AG04449 (cell line): Measurements from ENCODE around the gene OGFOD3.
A peak's percentile ranks its signal among the peaks of the same experiment; 100 is the strongest.
"Not testable (repeated sequence)": the region's sequence is repeated elsewhere in the genome, so short reads cannot be mapped to it uniquely, and the experiment has no call there.

ENCODE experiments used
- CTCF ChIA-PET: fragments of 350-600 bp; formaldehyde crosslinking; extraction: SDS; loops from one replicate; lab custom pipeline; 2021; ENCODE audit warnings: antibody characterized with exemption; lab: Yijun Ruan, JAX
- POLR2A ChIA-PET: fragments of 400-600, 350-600 bp; formaldehyde crosslinking; extraction: SDS; loops from one replicate; lab custom pipeline; 2020; ENCODE audit warnings: antibody characterized with exemption, inconsistent platforms; lab: Yijun Ruan, JAX
- DNase-seq: peaks from one replicate; pipeline ENCODE4 v3.0.0-alpha.2; 2010; ENCODE audit warnings: low read depth, low spot score
- H3K4me3 ChIP-seq: 2 replicates; pipeline ENCODE4 v1.5.1; 2011; ENCODE audit warnings: low read depth, mild to moderate bottlenecking, control low read depth, low read length
- TF ChIP-seq, protein P1 (sequence below): IDR thresholded peaks from one replicate; pipeline ENCODE4 v1.5.1; 2011; ENCODE audit warnings: mild to moderate bottlenecking, moderate library complexity, low read length, control low read depth, inconsistent platforms; ENCODE audit not compliant: insufficient read depth; ENCODE audit errors: missing control alignments

Gene OGFOD3

DNA sequence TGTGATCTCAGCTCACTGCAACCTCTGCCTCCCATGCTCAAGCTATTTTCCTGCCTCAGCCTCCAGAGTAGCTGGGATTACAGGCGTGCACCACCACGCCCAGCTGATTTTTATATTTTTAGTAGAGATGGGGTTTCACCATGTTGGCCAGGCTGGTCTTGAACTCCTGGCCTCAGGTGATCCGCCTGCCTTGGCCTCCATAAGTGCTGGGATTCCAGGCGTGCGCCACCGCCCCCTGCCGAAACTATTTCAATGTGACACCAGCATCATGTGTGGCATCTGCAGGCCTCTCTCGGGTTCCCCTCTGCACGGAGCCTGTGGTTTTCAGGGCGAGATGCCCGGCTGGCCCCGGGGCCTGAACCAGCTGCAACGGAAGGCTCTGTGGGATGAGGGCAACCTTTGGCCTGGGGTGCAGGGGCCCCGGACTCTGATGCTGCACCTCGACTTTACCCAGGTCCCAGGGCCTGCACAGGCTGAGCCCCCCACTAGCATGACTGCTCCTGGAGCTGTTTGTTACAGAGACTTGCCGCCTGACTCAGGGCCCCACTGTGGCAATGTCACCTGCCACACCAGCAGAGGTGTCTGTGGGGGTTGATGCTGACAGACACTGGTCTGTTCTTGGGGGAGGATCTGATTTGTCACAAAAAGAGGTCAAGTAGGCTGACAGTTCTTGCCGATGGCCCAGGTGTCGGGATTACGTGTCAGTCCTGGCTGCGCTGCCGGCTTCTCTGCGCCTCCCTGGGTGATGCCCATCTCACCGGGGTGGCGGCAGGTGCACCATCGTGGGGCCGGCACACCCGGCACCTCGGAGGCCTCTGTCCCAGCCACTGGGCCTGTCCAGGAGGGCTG, 68.0 kb downstream of the OGFOD3 start:
- TF ChIP-seq, protein P1, sequence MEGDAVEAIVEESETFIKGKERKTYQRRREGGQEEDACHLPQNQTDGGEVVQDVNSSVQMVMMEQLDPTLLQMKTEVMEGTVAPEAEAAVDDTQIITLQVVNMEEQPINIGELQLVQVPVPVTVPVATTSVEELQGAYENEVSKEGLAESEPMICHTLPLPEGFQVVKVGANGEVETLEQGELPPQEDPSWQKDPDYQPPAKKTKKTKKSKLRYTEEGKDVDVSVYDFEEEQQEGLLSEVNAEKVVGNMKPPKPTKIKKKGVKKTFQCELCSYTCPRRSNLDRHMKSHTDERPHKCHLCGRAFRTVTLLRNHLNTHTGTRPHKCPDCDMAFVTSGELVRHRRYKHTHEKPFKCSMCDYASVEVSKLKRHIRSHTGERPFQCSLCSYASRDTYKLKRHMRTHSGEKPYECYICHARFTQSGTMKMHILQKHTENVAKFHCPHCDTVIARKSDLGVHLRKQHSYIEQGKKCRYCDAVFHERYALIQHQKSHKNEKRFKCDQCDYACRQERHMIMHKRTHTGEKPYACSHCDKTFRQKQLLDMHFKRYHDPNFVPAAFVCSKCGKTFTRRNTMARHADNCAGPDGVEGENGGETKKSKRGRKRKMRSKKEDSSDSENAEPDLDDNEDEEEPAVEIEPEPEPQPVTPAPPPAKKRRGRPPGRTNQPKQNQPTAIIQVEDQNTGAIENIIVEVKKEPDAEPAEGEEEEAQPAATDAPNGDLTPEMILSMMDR: peak; percentile 20
- H3K4me3 ChIP-seq: no peak overlapping the region
- DNase-seq: no peak
- ChIA-PET CTCF (interaction anchor here (0.6 to 4.6 kb wide), 29 partner anchors 7 to 206 kb away, joined by 3 to 84 read pairs (median 6); partner anchors contain the start of genes CD7, CSNK1D, HEXD and SECTM1), POLR2A (no interaction called here)

DNA sequence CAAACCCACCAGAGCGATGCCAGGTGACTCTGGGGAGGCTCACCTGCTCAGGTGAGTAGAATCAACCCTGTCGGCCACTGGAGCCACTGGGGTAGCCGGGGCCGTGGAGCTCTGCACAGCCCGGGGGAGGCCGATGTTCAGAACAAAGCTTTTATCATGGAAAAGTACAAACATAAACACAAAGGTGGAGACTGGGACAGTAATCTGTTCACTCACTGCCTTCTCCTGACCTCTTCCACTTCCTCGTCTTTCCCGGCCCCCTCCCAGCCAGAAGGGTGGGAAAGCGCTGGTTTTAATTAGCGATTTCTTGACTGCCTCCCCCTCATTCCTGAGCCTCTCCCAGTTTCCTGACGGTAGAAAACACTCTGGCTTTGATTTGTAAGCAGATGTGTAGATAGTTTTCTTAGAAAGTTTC, 69.1 kb downstream of the OGFOD3 start:
- POLR2A ChIA-PET: no interaction called here
- H3K4me3 ChIP-seq: no peak overlapping the region
- TF ChIP-seq, protein P1: no peak
- CTCF ChIA-PET: interaction anchor here (0.9 to 4.6 kb wide), 16 partner anchors 9 to 113 kb away, joined by 3 to 84 read pairs (median 10); partner anchors contain the start of genes CSNK1D, HEXD, TEX19 and UTS2R
- DNase-seq: no peak

DNA sequence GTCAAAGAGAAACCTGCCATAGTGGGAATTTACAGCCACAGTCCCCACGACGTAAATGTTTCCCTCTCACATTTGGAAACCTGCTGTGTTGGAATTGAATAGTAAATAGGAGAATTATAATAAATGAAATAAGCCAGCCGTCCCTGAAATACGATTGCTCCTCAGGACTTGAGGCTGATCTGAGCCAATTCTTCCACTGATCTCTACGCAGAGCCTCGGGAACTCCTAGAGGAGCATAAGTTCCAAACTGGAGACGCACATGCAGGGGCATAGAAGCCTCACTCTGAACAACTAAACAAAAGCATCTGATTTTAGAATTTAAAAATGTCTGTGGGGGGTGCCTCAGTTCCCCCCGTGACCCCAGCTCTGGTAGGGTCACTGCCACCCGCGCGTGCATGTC, 69.5 kb downstream of the OGFOD3 start:
- CTCF ChIA-PET: interaction anchor here (1.2 to 4.6 kb wide), 8 partner anchors 11 to 83 kb away, joined by 4 to 84 read pairs (median 18); partner anchors contain the start of gene HEXD
- TF ChIP-seq, protein P1: no peak
- no peak overlapping the region for H3K4me3 ChIP-seq
- POLR2A ChIA-PET: no interaction called here
- DNase-seq: no peak

DNA sequence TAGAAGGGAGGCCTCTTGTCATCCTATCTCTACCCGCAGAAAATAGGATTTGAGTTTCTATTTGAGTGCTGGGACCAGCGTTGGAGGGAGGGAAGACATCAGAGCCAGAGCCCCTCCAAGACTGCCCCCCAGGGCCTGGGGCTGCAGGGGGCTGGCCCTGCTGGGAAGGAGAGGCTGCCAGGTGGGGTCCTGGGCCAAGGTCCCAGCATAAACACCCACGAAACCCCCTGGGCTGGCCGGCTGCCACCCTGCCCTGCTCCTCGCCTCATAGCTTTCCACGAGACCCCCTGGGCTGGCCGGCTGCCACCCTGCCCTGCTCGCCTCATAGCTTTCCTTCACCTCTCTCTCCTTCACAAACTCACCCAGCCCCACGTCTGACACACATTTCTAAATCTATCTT, 70.0 kb downstream of the OGFOD3 start:
- no peak for DNase-seq
- ChIA-PET CTCF (interaction anchor here (2.0 to 4.6 kb wide), 5 partner anchors 10 to 79 kb away, joined by 6 to 84 read pairs (median 18); no protein-coding TSS in a partner anchor), POLR2A (no interaction called here)
- TF ChIP-seq, protein P1: no peak
- H3K4me3 ChIP-seq: no peak overlapping the region

DNA sequence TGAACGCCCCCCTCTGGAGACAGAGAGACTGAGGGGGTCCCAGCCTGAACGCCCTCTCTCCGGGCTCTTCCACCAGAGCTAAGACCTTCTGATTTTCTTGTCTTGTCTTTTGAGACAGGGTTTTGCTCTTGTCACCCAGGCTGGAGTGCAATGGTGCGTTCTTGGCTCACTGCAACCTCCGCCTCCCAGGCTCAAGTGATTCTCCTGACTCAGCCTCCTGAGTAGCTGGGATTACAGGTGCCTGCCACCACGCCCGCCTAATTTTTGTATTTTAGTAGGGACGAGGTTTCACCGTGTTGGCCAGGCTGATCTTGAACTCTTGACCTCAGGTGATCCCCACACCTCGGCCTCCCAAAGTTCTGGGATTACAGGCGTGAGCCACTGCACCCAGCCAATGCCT, 70.4 kb downstream of the OGFOD3 start:
- H3K4me3 ChIP-seq, CTCF ChIA-PET, DNase-seq, POLR2A ChIA-PET: not testable (repeated sequence)

DNA sequence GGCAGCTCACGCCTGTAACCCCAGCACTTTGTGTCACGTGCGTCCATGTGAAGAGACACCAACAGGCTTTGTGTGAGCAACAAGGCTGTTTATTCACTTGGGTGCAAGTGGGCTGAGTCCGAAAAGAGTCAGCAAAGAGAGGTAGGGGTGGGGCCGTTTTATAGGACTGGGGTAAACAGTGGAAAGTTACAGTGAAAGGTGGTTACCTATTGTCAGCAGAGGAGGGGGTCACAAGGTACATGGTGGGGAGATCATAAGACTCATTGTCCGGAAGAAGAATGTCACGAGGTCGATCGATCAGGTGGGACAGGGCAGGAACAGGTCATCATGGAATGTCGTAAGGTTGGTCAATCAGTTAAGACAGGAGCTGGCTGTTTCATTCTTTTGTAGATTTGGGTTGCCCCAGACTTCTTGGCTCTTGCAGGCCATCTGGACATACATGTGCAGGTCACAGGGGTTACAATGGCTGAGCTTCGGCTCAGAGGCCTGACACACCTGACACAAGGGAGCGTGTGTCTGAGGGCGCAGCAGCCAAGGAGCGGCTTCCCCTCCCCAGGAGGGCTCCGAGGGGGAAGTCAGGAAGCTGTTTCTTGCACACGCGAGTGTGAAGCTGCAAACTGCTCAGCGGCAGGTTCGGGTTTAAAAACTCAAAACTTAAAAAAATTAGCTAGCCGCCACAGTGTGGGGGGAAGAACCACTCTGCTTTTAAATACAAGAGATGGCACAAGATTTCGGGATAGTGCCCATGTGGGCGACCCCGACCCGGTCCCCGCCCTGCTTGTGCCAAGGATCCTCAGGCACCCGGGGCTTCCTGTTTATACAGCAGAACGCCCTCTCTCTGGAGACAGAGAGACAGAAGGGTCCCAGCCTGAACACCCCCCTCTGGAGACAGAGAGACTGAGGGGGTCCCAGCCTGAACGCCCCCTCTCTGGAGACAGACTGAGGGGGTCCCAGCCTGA, 71.8 kb downstream of the OGFOD3 start:
- POLR2A ChIA-PET: no interaction called here
- no peak overlapping the region for H3K4me3 ChIP-seq
- TF ChIP-seq, protein P1: no peak
- no peak for DNase-seq
- CTCF ChIA-PET: interaction anchor here (0.9 to 1.3 kb wide), 3 partner anchors 27 to 72 kb away, joined by 3 read pairs; partner anchors contain the start of gene OGFOD3
